Subcutaneous adipose tissue (tissue), 4 donors: ENCODE measurements around the gene EXOC2. TPM values are rescaled to one million over a fixed set of nuclear protein-coding genes. Genes with fewer than 3 reads are reported as not detected.

Experiments
- CTCF ChIP-seq: fragments of 450-650 bp; IDR thresholded peaks from one replicate; pipeline ENCODE4 v1.5.1; 2016; ENCODE audit warnings: low read depth, mild to moderate bottlenecking, control low read depth, antibody characterized with exemption, moderate library complexity
- total RNA-seq, 4 donors: library from RNA; depleted of rRNA; stranded (reverse); fragments of >200 nt; gene quantifications; one replicate each; pipeline ENCODE4 v1.1.0, GENCODE V29; 2016

Gene EXOC2
- total RNA-seq, 4 donors from 2014 or later, result 18.9 to 28.4 (median 20.2) TPM

- no peak for TF ChIP-seq CTCF
These were observed 162.5 kb downstream of the EXOC2 start for GRCh38 chr6:530425-530824.

- TF ChIP-seq CTCF, result no peak
These were observed 163.9 kb downstream of the EXOC2 start for GRCh38 chr6:528989-529388.

- no peak for TF ChIP-seq CTCF
These were observed 164.8 kb downstream of the EXOC2 start for GRCh38 chr6:527989-528673.

- no peak for TF ChIP-seq CTCF
These were observed 168.1 kb downstream of the EXOC2 start for GRCh38 chr6:524803-525202.

GRCh38 chr6:520820-521219 lies 172.1 kb downstream of the EXOC2 start:
- no peak for TF ChIP-seq CTCF

- TF ChIP-seq CTCF, result no peak
These were observed 174.7 kb downstream of the EXOC2 start for GRCh38 chr6:518218-518617.

- TF ChIP-seq CTCF, result no peak
These were observed 176.7 kb downstream of the EXOC2 start for GRCh38 chr6:516213-516612.
